Measurements from ENCODE around the gene JAKMIP1. TPM values are rescaled to one million over a fixed set of nuclear protein-coding genes. Genes with fewer than 3 reads are reported as not detected.
A peak's percentile ranks its signal among the peaks of the same experiment; 100 is the strongest.

The JAKMIP1 gene
- total RNA-seq, 4 donors from 2014 or later: 0.67 to 1.3 (median 1.1) TPM

- Histone ChIP-seq H3K4me3 (no peak overlapping the region), H3K9me3 (peaks cover 0 to 9% (median 8%) of the 10 kb centered on the region in 3 donors), H3K36me3 (no peaks in the 10 kb centered on the region), H3K27me3 (peaks cover 6 to 88% (median 8%) of the 10 kb centered on the region in 4 donors), H3K27ac (no peak overlapping the region), H3K4me1 (peaks cover 0 to 8% (median 7%) of the 10 kb centered on the region in 3 donors)
- TF ChIP-seq CTCF (IDR thresholded peaks at IDR 0.05) (no peak), POLR2A (IDR thresholded peaks at IDR 0.05) (no peak)
- intact Hi-C loops (cut with DNase I): no loop called here
- 81 to 100% methylated on average over 2 to 4 of the region's 7 CpGs for WGBS, 2 donors
- no peak for DNase-seq
Observed at GRCh38 chr4:6226506-6226905, 26.2 kb upstream of the JAKMIP1 start.

- Histone ChIP-seq H3K36me3 (no peaks in the 10 kb centered on the region), H3K27me3 (peaks cover 6 to 99% (median 11%) of the 10 kb centered on the region in 4 donors), H3K27ac (no peak overlapping the region), H3K4me1 (peaks cover 0 to 10% (median 7%) of the 10 kb centered on the region in 3 donors), H3K9me3 (peaks cover 0 to 9% (median 8%) of the 10 kb centered on the region in 3 donors), H3K4me3 (no peak overlapping the region)
- DNase-seq: no peak
- no peak for TF ChIP-seq CTCF (IDR thresholded peaks at IDR 0.05)
- no peak for TF ChIP-seq POLR2A (IDR thresholded peaks at IDR 0.05)
- intact Hi-C loops (cut with DNase I): no loop called here
- WGBS, 2 donors: 27 to 29% methylated on average over 6 of the region's 7 CpGs
Observed at GRCh38 chr4:6225469-6225868, 25.1 kb upstream of the JAKMIP1 start.

- H3K27me3 ChIP-seq: peaks cover 6 to 99% (median 11%) of the 10 kb centered on the region in 4 donors
- H3K4me3 ChIP-seq: no peak overlapping the region
- peaks cover 0 to 9% (median 8%) of the 10 kb centered on the region in 3 donors for H3K9me3 ChIP-seq
- H3K36me3 ChIP-seq: no peaks in the 10 kb centered on the region
- WGBS, 2 donors: 63 to 73% methylated on average over 3 of the region's 3 CpGs
- no peak overlapping the region for H3K27ac ChIP-seq
- intact Hi-C loops (cut with DNase I): no loop called here
- peaks cover 0 to 10% (median 7%) of the 10 kb centered on the region in 3 donors for H3K4me1 ChIP-seq
- DNase-seq: no peak
- TF ChIP-seq CTCF (IDR thresholded peaks at IDR 0.05) (no peak), POLR2A (IDR thresholded peaks at IDR 0.05) (no peak)
Observed at GRCh38 chr4:6224735-6225134, 24.4 kb upstream of the JAKMIP1 start.

GRCh38 chr4:6222761-6223292, 22.5 kb upstream of the JAKMIP1 start:
- no peak for TF ChIP-seq CTCF (IDR thresholded peaks at IDR 0.05)
- TF ChIP-seq POLR2A (IDR thresholded peaks at IDR 0.05): no peak
- Histone ChIP-seq H3K36me3 (no peaks in the 10 kb centered on the region), H3K27ac (no peak overlapping the region), H3K4me3 (peak overlapping the region in 1 of 4 donors; percentile 55), H3K4me1 (peaks cover 0 to 10% (median 7%) of the 10 kb centered on the region in 3 donors), H3K9me3 (peaks cover 0 to 9% (median 8%) of the 10 kb centered on the region in 3 donors), H3K27me3 (peaks cover 6 to 98% (median 11%) of the 10 kb centered on the region in 4 donors)
- intact Hi-C loops (cut with DNase I): no loop called here
- no peak for DNase-seq
- WGBS, 2 donors: 56 to 85% methylated on average over 4 to 10 of the region's 10 CpGs

- no peak overlapping the region for H3K27ac ChIP-seq
- TF ChIP-seq CTCF (IDR thresholded peaks at IDR 0.05) (no peak), POLR2A (IDR thresholded peaks at IDR 0.05) (no peak)
- peak overlapping the region in 2 of 4 donors; percentile 35 to 55 for H3K4me3 ChIP-seq
- intact Hi-C loops (cut with DNase I): no loop called here
- no peak for DNase-seq
- H3K4me1 ChIP-seq: peaks cover 0 to 10% (median 7%) of the 10 kb centered on the region in 3 donors
- H3K27me3 ChIP-seq: peaks cover 6 to 94% (median 11%) of the 10 kb centered on the region in 4 donors
- peaks cover 0 to 9% (median 8%) of the 10 kb centered on the region in 3 donors for H3K9me3 ChIP-seq
- WGBS, 2 donors: 12 to 43% methylated on average over 1 to 12 of the region's 84 CpGs
- no peaks in the 10 kb centered on the region for H3K36me3 ChIP-seq
Observed at GRCh38 chr4:6221851-6222760, 21.8 kb upstream of the JAKMIP1 start.

All from esophagus squamous epithelium (tissue), 5 donors.